Fibroblast of skin of back (primary cell): Measurements from ENCODE around the gene CDKL5.
A peak's percentile ranks its signal among the peaks of the same experiment; 100 is the strongest.

Experiments used
- DNase-seq: peaks from one replicate; pipeline ENCODE4 v3.0.0-alpha.2; 2013

The CDKL5 gene

GRCh38 chrX:18457000-18457399, 31.6 kb downstream of the CDKL5 start:
- DNase-seq, result no peak

DNA sequence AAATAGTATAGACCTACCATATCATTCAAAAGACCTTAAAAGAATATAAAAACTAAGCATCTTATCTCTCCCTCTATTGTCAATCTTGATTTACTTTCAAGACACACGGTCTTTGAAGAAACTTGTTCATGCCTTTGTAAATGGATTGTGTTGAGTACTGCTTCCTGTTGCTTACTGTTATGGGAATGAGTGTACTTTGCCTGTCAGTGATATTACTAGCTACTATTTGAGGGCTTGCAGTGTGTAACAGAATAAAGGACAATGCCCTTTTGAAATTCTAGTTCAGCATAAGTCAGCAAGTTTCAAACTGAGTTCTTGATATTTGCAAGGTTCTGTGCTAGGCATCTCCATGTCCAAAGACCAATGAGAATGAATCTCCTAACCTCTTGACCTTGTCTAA, 36.0 kb downstream of the CDKL5 start:
- no peak for DNase-seq

DNA sequence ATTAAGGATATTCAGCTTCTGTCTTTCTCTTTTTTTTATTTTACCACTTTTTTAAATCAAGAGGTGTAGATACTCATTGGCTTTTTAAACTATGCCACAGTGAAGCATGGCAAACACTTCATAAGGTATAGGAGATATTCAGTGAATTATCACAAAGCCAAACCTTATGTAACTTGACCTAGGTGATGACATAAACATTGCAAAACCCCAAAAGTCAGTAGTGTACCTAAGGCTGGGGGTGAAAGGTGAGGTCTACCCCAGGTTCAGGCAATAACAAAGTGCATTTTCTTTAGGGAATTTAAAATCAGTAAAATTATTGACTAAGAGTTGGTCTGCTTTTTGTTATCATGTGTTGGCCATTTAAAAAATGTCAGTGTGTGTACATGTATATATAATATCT, 39.1 kb downstream of the CDKL5 start:
- DNase-seq, result no peak

GRCh38 chrX:18465051-18465450, 39.6 kb downstream of the CDKL5 start:
- peak; percentile 42 for DNase-seq

DNA sequence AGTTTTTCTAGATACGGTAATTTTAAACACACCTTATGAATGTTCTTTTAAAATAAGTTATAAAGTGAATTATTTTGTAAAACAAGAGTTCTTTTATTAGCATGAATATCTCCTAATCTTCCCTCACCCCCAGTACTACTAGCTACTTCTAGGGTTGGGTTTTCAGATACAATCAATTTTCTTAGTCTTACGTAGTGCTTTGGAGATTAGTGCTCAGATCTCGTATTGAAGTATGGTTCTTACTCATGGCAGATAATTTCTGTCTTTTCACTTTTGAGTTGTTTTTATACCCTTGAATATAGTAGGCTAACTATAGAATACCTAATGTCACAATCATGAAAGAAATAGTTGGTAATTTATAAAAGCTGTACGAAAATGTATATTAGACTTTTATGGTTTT, 43.2 kb downstream of the CDKL5 start:
- no peak for DNase-seq

DNA sequence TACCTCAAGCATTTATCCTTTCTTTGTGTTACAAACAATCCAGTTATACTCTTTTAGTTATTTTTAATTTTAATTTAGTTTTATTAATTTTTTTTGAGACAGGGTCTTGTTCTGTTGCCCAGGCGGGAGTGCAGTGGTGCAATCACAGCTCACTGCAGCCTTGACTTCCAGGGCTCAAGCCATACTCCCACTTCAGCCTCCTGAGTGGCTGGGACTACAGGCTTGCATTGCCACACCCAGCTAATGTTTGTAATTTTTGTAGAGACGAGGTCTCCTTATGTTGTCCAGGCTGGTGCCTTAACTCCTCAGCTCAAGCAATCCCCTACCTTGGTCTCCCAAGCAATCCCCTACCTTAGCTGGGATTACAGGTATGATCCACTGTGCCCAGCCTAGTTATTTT, 45.9 kb downstream of the CDKL5 start:
- DNase-seq, result no peak

- peak; percentile 5 for DNase-seq
Measured at GRCh38 chrX:18490806-18491555, 65.6 kb downstream of the CDKL5 start.

DNA sequence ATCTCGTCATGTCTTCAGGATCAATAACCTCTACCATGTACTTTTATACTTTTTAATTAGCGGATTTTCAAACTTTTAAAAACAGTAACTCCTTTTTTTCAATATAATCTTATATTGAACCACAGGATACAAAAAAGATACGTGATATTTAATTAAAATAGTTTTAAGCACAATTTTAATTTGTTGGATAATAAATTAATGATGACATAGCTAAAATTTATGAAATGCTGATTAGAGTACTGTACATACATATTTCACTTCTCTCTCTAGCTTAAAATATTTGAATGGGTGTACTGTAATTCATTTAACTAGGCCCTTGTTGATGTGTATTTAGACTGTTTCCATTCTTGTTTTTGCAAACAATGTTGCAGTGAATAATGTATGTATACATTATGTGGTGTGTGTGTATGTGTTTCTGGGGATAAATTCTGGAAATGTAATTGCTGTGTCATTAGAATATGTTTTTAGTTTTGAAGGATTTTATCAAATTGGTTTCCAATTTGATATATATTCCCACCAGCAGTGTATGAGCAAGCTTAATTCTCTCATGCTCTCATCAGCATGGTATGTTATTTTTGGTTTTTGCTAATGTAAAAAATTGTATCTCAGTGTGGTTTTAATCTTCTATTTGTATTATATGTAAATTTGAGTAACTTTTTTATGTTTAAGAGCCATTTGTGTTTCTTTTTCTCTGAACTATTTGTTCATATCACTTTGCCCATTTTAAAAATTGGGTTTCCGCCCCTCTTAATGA, 66.4 kb downstream of the CDKL5 start:
- peak; percentile 64 for DNase-seq

DNA sequence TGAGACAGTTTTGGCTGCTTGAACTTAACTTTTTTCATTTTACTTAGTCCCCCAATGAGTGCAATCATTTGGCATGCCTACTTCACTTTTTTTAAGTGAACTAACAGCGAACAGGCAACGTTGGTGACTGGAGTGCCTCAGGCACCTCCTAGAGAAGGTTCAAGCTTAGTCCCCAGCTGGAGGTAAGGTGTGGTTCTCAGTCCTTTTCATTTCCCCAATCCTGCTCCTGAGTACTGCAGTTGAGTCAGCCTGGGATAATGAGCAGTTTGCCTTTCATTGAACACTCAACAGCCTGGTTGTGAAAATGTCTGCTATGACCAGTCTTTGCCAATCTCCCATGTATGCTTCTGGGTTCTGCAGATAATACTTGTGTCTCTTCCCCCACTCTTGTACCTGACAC, 109.5 kb downstream of the CDKL5 start:
- DNase-seq, result no peak

- no peak for DNase-seq
Measured at GRCh38 chrX:18537068-18537467, 111.7 kb downstream of the CDKL5 start.

DNA sequence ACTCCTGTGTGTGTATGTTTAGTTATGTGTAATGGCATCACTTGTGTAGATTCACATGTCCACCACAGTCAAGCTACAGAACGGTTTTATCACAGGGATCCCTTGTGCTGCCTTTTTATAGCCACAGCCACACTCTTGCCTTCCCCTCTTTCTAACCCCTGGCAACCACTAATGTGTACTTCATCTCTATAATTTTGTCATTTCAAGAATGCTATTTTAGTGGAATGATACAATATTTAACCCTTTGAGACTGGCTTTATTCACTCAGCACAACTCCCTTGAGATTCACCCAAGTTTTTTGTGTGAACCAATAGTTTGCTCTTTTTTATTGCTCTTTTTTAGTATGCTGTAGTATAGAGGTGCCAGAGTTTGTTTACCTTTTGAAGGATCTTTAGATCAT, 112.1 kb downstream of the CDKL5 start:
- DNase-seq, result no peak

GRCh38 chrX:18542131-18542530, 116.7 kb downstream of the CDKL5 start:
- DNase-seq, result no peak

GRCh38 chrX:18542905-18543304, 117.5 kb downstream of the CDKL5 start:
- no peak for DNase-seq

- no peak for DNase-seq
Measured at GRCh38 chrX:18543738-18544137, 118.3 kb downstream of the CDKL5 start.

GRCh38 chrX:18545771-18546170, 120.4 kb downstream of the CDKL5 start:
- no peak for DNase-seq

- DNase-seq, result no peak
Measured at GRCh38 chrX:18548996-18549395, 123.6 kb downstream of the CDKL5 start.

DNA sequence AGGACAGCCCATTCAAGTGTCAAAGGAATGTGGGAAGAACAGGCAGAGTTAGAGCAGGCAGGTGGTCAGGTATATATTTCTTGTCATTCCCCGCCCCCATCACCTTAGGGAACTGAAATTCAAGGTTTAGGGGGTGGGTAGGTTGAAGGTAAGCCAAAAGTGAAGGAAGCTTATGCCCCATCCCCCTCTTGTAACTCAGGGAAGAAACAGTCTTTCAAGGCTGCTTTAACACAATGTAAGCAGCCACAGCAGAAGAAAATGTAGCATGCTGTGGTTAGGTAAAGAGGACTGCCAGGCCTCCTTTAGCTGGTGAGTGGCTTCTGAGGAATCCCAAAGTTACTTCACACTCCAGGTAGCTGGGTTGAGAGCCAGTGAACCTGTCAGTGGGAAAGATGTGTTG, 124.2 kb downstream of the CDKL5 start:
- no peak for DNase-seq

DNA sequence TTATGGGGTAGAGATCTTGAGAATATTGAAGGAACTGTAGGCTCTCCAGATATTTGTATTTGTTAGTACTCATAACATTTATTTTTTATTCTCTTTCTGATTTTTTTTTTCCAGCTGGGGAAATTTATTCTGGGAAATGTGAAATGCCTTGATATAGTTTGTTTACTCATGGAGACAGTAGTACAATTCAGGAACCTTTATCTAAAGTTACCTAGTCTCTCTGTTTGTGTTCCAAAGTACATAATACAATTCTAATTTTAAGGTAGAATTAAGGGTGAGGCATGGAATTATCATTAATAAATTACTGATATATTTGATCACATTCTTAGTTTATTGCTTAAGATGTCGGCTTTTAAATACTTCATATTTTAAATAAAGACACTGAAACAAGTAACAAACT, 132.5 kb downstream of the CDKL5 start:
- no peak for DNase-seq

- DNase-seq, result no peak
Measured at GRCh38 chrX:18558799-18559198, 133.4 kb downstream of the CDKL5 start.

- no peak for DNase-seq
Measured at GRCh38 chrX:18561020-18561419, 135.6 kb downstream of the CDKL5 start.

DNA sequence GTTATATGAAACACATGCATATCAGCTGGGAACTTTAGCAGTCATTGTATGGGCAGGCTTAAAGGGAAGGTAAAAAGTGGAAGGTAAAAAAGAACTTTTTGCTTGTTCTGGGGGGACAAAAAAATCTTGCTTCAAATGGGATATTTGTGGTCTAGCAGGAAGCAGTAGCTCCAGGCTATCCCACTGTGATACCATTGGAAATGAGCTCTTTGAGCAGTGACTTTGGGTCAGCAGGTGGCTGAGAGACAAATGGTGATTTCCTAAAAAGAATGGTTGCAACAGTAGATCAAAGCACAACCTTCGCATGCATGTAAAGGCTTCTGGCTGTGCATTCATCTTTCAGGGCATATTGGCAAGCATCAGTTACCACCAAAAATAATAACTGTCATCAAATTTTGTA, 140.3 kb downstream of the CDKL5 start:
- no peak for DNase-seq

DNA sequence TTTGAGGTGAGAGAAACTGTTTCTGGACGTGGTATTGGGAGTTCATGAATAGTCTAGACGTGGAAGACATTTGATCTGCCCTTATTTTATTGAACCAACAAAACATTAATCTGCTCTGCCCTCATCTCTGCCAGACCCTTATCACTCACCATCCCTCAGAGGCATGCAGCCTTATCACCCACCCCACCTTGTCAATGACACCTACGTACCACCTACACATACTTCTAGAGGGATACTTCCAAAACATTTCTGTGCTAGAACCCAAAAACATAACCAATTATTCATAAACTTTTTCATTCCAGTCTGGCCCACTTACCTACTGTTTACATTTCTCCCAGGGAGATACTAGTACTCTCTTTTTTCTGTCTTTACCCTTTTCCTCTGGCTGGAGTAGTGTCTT, 141.3 kb downstream of the CDKL5 start:
- no peak for DNase-seq

- DNase-seq, result no peak
Measured at GRCh38 chrX:18573556-18573955, 148.1 kb downstream of the CDKL5 start.

GRCh38 chrX:18574591-18574990, 149.2 kb downstream of the CDKL5 start:
- DNase-seq, result peak; percentile 70
